OCI-LY3 (cell line): ENCODE measurements around the gene MT1G.

ENCODE experiments used
- H2AFZ ChIP-seq: fragments of 200-600, 300-600 bp; shearing (Covaris generic); 2 replicates; pipeline ENCODE4 v1.6.0; 2014; ENCODE audit warnings: antibody characterized with exemption, low read depth, low read length
- H3K27ac ChIP-seq: fragments of 200-600, 300-600 bp; sonication (generic); 2 replicates; pipeline ENCODE4 v1.5.1; 2014; ENCODE audit warnings: mild to moderate bottlenecking, low read length, moderate library complexity, mixed read lengths
- H3K27me3 ChIP-seq: fragments of 200-600, 300-600 bp; sonication (generic); 2 replicates; pipeline ENCODE4 v1.6.1; 2014; ENCODE audit warnings: low read depth, low read length, mixed read lengths
- H3K36me3 ChIP-seq: fragments of 200-600, 300-600 bp; sonication (generic); replicated peaks from 2 replicates; pipeline ENCODE3; 2014; ENCODE audit warnings: low read depth, low read length, mixed read lengths
- H3K4me1 ChIP-seq: fragments of 300-600, 200-600 bp; sonication (generic); 2 replicates; pipeline ENCODE4 v1.6.1; 2014; ENCODE audit warnings: low read length, mixed read lengths
- H3K4me2 ChIP-seq: fragments of 200-600, 300-600 bp; sonication (generic); 2 replicates; pipeline ENCODE4 v1.6.1; 2014; ENCODE audit warnings: low read length, mixed read lengths
- H3K4me3 ChIP-seq: fragments of 300-600, 200-600 bp; sonication (generic); 2 replicates; pipeline ENCODE4 v1.5.1; 2014; ENCODE audit warnings: antibody characterized with exemption, mild to moderate bottlenecking, low read length, moderate library complexity
- H3K79me2 ChIP-seq: fragments of 300-600, 200-600 bp; shearing (Covaris generic); 2 replicates; pipeline ENCODE4 v1.6.1; 2014; ENCODE audit warnings: mild to moderate bottlenecking, low read length, mixed read lengths
- H3K9ac ChIP-seq: fragments of 300-600, 200-600 bp; shearing (Covaris generic); 2 replicates; pipeline ENCODE4 v1.6.0; 2014; ENCODE audit warnings: mild to moderate bottlenecking, low read length, moderate library complexity
- H3K9me3 ChIP-seq: fragments of 200-600, 300-600 bp; shearing (Covaris generic); 2 replicates; pipeline ENCODE4 v1.6.1; 2014; ENCODE audit warnings: low read length, mixed read lengths; ENCODE audit not compliant: insufficient read depth
- H4K20me1 ChIP-seq: fragments of 200-600, 300-600 bp; sonication (generic); 2 replicates; pipeline ENCODE4 v1.6.1; 2016; ENCODE audit warnings: low read length, mixed read lengths; ENCODE audit not compliant: insufficient read depth
- EZH2phosphoT487 ChIP-seq: fragments of 200-600 bp; shearing (Covaris generic); IDR thresholded peaks from 2 replicates; pipeline ENCODE4 v1.6.1; 2018; ENCODE audit warnings: antibody characterized with exemption, mixed run types, low read depth
- TF ChIP-seq, protein P1 (sequence below): fragments of 200-600, 300-600 bp; sonication (generic); IDR thresholded peaks from 2 replicates; pipeline ENCODE4 v1.5.1; 2014; ENCODE audit warnings: antibody characterized with exemption, low read length, low read depth

Gene MT1G

GRCh38 chr16:56645838-56646237 is 22.0 kb downstream of the MT1G start:
- Histone ChIP-seq H3K27ac (no peak overlapping the region), H3K79me2 (no peaks in the 10 kb centered on the region), H2AFZ (no peak overlapping the region), H3K4me2 (no peak overlapping the region), H3K9ac (no peak overlapping the region), H3K4me1 (peaks cover 13% of the 10 kb centered on the region), H4K20me1 (no peaks in the 10 kb centered on the region), H3K4me3 (no peak overlapping the region), H3K36me3 (no peaks in the 10 kb centered on the region), H3K27me3 (peaks cover 42% of the 10 kb centered on the region), H3K9me3 (no peaks in the 10 kb centered on the region)
- TF ChIP-seq EZH2phosphoT487, result no peak
- TF ChIP-seq, protein P1, sequence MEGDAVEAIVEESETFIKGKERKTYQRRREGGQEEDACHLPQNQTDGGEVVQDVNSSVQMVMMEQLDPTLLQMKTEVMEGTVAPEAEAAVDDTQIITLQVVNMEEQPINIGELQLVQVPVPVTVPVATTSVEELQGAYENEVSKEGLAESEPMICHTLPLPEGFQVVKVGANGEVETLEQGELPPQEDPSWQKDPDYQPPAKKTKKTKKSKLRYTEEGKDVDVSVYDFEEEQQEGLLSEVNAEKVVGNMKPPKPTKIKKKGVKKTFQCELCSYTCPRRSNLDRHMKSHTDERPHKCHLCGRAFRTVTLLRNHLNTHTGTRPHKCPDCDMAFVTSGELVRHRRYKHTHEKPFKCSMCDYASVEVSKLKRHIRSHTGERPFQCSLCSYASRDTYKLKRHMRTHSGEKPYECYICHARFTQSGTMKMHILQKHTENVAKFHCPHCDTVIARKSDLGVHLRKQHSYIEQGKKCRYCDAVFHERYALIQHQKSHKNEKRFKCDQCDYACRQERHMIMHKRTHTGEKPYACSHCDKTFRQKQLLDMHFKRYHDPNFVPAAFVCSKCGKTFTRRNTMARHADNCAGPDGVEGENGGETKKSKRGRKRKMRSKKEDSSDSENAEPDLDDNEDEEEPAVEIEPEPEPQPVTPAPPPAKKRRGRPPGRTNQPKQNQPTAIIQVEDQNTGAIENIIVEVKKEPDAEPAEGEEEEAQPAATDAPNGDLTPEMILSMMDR, result no peak

GRCh38 chr16:56645311-56645710 is 22.6 kb downstream of the MT1G start:
- peaks cover 42% of the 10 kb centered on the region for H3K27me3 ChIP-seq
- H3K9ac ChIP-seq, result no peak overlapping the region
- no peaks in the 10 kb centered on the region for H4K20me1 ChIP-seq
- H3K27ac ChIP-seq, result no peak overlapping the region
- no peaks in the 10 kb centered on the region for H3K36me3 ChIP-seq
- H3K79me2 ChIP-seq, result no peaks in the 10 kb centered on the region
- TF ChIP-seq EZH2phosphoT487, result no peak
- TF ChIP-seq, protein P1, result no peak
- H3K4me1 ChIP-seq, result peaks cover 13% of the 10 kb centered on the region
- H3K9me3 ChIP-seq, result no peaks in the 10 kb centered on the region
- no peak overlapping the region for H3K4me3 ChIP-seq
- no peak overlapping the region for H2AFZ ChIP-seq
- H3K4me2 ChIP-seq, result no peak overlapping the region

GRCh38 chr16:56643833-56644232 is 24.0 kb downstream of the MT1G start:
- H3K27me3 ChIP-seq, result peaks cover 48% of the 10 kb centered on the region
- TF ChIP-seq EZH2phosphoT487, result no peak
- TF ChIP-seq, protein P1, result no peak
- no peaks in the 10 kb centered on the region for H4K20me1 ChIP-seq
- no peaks in the 10 kb centered on the region for H3K36me3 ChIP-seq
- peak overlapping the region; percentile 73 for H3K4me3 ChIP-seq
- no peak overlapping the region for H3K27ac ChIP-seq
- no peaks in the 10 kb centered on the region for H3K79me2 ChIP-seq
- no peaks in the 10 kb centered on the region for H3K9me3 ChIP-seq
- H3K4me1 ChIP-seq, result peaks cover 13% of the 10 kb centered on the region
- peak overlapping the region; percentile 88 for H3K4me2 ChIP-seq
- peak overlapping the region; percentile 46 for H3K9ac ChIP-seq
- peak overlapping the region; percentile 85 for H2AFZ ChIP-seq

GRCh38 chr16:56643080-56643778 is 24.6 kb downstream of the MT1G start:
- H2AFZ ChIP-seq, result peak overlapping the region; percentile 85
- no peak overlapping the region for H3K27ac ChIP-seq
- H3K79me2 ChIP-seq, result no peaks in the 10 kb centered on the region
- no peaks in the 10 kb centered on the region for H3K36me3 ChIP-seq
- no peaks in the 10 kb centered on the region for H4K20me1 ChIP-seq
- H3K4me2 ChIP-seq, result peak overlapping the region; percentile 88
- H3K4me1 ChIP-seq, result peaks cover 13% of the 10 kb centered on the region
- peak overlapping the region; percentile 46 for H3K9ac ChIP-seq
- no peak for TF ChIP-seq EZH2phosphoT487
- TF ChIP-seq, protein P1, result peak; percentile 50
- peaks cover 47% of the 10 kb centered on the region for H3K27me3 ChIP-seq
- H3K4me3 ChIP-seq, result peak overlapping the region; percentile 73
- no peaks in the 10 kb centered on the region for H3K9me3 ChIP-seq
